Measurements from ENCODE around the gene AGAP2. TPM values are rescaled to one million over a fixed set of nuclear protein-coding genes. Genes with fewer than 3 reads are reported as not detected.
"Not testable (repeated sequence)": the region's sequence is repeated elsewhere in the genome, so short reads cannot be mapped to it uniquely, and the experiment has no call there.

The AGAP2 gene
- total RNA-seq, 1 experiment from 2014 or later: 0.19 TPM

- ChIA-PET CTCF (interaction anchor here (0.6 to 1.4 kb wide), 4 partner anchors 22 to 397 kb away, joined by 4 to 5 read pairs (median 4); partner anchors contain the start of gene TSPAN31), POLR2A (interaction anchor here (1.1 kb wide), 1 partner anchor 10 kb away, joined by 3 read pairs; no protein-coding TSS in a partner anchor)
- no peak for DNase-seq (ENCODE audit: unreplicated experiment)
- intact Hi-C loops (cut with micrococcal nuclease): no loop called here
- Mint-ChIP-seq H3K4me3 (ENCODE audit: unreplicated experiment) (no peak overlapping the region), H3K27me3 (ENCODE audit: insufficient read depth, unreplicated experiment) (no peaks in the 10 kb centered on the region), H3K9me3 (ENCODE audit: unreplicated experiment) (no peaks in the 10 kb centered on the region), H3K4me1 (ENCODE audit: insufficient read depth, unreplicated experiment) (no peaks in the 10 kb centered on the region), H3K36me3 (ENCODE audit: insufficient read depth, unreplicated experiment) (peaks cover 27% of the 10 kb centered on the region), H3K27ac (ENCODE audit: low read depth, unreplicated experiment) (no peak overlapping the region)
- TF ChIP-seq CTCF (IDR thresholded peaks at IDR 0.05; ENCODE audit: unreplicated experiment): no peak
- no TSS peak for BruUV-seq (replicated peaks)
Measured at GRCh38 chr12:57722716-57723629, 15.6 kb downstream of the AGAP2 start.

GRCh38 chr12:57721846-57722608, 16.5 kb downstream of the AGAP2 start:
- DNase-seq (ENCODE audit: unreplicated experiment); H3K27ac Mint-ChIP-seq (ENCODE audit: low read depth, unreplicated experiment); intact Hi-C loops (cut with micrococcal nuclease); H3K4me1 Mint-ChIP-seq (ENCODE audit: insufficient read depth, unreplicated experiment); H3K4me3 Mint-ChIP-seq (ENCODE audit: unreplicated experiment); BruUV-seq (replicated peaks); H3K9me3 Mint-ChIP-seq (ENCODE audit: unreplicated experiment); H3K27me3 Mint-ChIP-seq (ENCODE audit: insufficient read depth, unreplicated experiment): not testable (repeated sequence)
- POLR2A ChIA-PET: interaction anchor here (1.1 kb wide), 1 partner anchor 11 kb away, joined by 3 read pairs; no protein-coding TSS in a partner anchor
- CTCF ChIA-PET: interaction anchor here (0.7 to 1.4 kb wide), 4 partner anchors 23 to 396 kb away, joined by 3 to 5 read pairs (median 4); partner anchors contain the start of genes ARHGEF25 and TSPAN31
- H3K36me3 Mint-ChIP-seq (ENCODE audit: insufficient read depth, unreplicated experiment): peaks cover 37% of the 10 kb centered on the region

- Mint-ChIP-seq H3K9me3 (ENCODE audit: unreplicated experiment) (no peaks in the 10 kb centered on the region), H3K27ac (ENCODE audit: low read depth, unreplicated experiment) (no peak overlapping the region), H3K4me3 (ENCODE audit: unreplicated experiment) (no peak overlapping the region), H3K4me1 (ENCODE audit: insufficient read depth, unreplicated experiment) (no peaks in the 10 kb centered on the region), H3K36me3 (ENCODE audit: insufficient read depth, unreplicated experiment) (peaks cover 38% of the 10 kb centered on the region), H3K27me3 (ENCODE audit: insufficient read depth, unreplicated experiment) (no peaks in the 10 kb centered on the region)
- ChIA-PET CTCF (interaction anchor here (0.6 to 1.5 kb wide), 5 partner anchors 10 to 508 kb away, joined by 3 read pairs; no protein-coding TSS in a partner anchor), POLR2A (no interaction called here)
- intact Hi-C loops (cut with micrococcal nuclease): no loop called here
- no peak for DNase-seq (ENCODE audit: unreplicated experiment)
- TSS peak; percentile 81 for BruUV-seq (replicated peaks)
- TF ChIP-seq CTCF (IDR thresholded peaks at IDR 0.05; ENCODE audit: unreplicated experiment): no peak
Measured at GRCh38 chr12:57720606-57721595, 17.6 kb downstream of the AGAP2 start.

Data from MCF 10A (cell line).